GM12892 (cell line): ENCODE measurements around the gene PTPN14.

Experiments
- DNase-seq: peaks from one replicate; pipeline ENCODE4 v3.0.0; 2011; ENCODE audit not compliant: insufficient read length
- FAIRE-seq: peaks from 2 replicates; lab custom pipeline; 2011; peaks lifted over from hg19 to GRCh38; lab: Jason Lieb, UNC
- POLR2A ChIP-seq: IDR thresholded peaks from 2 replicates; pipeline ENCODE4 v1.6.1; 2011; ENCODE audit warnings: low read depth, low read length, control low read depth
- POLR2AphosphoS5 ChIP-seq: IDR thresholded peaks from 2 replicates; pipeline ENCODE4 v1.6.1; 2011; ENCODE audit warnings: low read depth, low read length, control low read depth
- TAF1 ChIP-seq: IDR thresholded peaks from 2 replicates; pipeline ENCODE4 v1.6.1; 2011; ENCODE audit warnings: low read depth, mild to moderate bottlenecking, control low read depth, low read length, borderline replicate concordance

Gene PTPN14

DNA sequence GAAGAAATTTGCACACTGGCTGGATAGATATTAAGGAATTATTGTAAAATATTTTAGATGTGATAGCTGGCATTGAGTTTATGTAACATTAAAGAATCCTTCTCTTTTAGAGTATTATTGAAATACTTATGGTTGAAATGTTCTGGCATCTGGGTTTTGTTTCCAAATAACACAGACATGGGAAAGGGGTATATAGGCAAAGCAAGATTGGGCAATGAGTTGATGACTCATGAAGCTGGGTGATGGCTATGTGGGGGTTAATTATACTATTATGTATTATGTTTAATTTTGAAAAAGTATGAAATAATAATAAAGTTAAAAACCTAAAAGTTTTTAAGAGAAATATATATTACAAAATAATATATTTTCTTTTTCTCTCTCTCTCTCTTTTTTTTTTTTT lies 12.5 kb upstream of the PTPN14 start:
- FAIRE-seq (no peak), DNase-seq (no peak)

DNA sequence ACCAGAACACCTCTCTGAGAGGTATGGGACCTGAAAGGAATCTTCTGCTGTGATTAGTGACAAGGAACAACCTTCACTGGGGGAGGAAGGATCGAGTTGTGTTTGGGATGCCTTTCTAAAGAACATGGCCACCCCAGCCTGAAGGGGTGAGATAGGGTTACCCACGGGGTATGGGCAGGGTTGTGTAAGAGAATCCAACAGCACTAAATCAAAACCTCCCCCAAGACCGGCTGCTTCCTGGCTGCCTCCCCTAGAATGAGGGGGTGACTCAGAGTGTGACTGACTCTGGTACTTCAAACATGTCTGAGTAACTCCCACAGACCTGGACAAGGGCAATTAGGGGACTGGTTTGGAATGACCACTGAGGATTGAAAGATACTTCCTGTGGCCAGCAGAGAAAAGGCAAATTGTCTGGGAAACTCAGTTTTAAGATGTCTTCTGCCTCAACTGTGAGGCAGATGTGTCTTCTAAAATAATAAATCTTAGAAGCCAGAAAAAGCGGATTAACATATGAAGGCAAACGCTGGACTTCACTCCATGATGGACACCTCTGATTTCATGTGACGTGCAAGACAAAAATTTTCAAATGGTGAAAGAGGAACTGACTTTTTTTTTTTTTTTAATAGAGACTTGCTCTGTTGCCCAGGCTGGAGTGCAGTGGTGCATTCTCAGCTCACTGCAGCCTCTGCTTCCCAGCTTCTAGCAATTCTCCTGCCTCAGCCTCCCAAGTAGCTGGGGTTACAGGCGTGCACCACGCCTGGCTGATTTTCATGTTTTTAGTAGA lies 6.7 kb upstream of the PTPN14 start:
- FAIRE-seq (no peak), DNase-seq (no peak)
- TF ChIP-seq TAF1 (no peak), POLR2AphosphoS5 (no peak)

More for the DNA sequence above, 12.5 kb upstream of the PTPN14 start:
- no peak for TF ChIP-seq POLR2A
- TF ChIP-seq TAF1 = no peak
- no peak for TF ChIP-seq POLR2AphosphoS5

DNA sequence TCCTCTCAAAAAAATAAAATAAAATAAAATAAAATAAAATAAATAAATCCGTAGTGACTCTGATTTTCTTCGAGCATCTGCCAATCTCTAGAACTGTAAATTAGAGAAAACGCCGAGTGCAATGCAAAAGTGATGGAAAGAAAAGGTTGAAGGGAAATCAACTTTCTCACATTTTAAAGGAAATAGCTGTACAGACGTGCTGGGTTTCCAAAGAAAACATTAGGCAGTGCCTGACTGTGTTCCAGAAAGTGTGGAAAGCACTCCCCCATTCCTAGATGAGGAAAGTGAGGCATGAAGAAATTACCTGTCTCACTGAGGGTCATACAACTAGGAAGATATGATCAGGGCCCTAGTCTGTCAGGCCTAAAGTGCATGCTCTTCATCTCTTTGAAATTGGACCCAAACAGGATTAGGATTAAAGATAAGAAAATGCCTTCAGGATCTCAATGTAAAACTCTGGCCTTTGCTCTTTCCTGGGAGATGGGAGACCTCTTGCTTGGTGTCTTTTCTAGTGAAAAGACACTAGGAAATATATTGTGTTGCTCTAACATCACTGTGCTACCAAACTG lies 1.8 kb upstream of the PTPN14 start:
- FAIRE-seq = no peak
- TF ChIP-seq POLR2AphosphoS5 = no peak
- TF ChIP-seq TAF1 = no peak
- no peak for TF ChIP-seq POLR2A
- no peak for DNase-seq

- DNase-seq (no peak), FAIRE-seq (no peak)
Measured at GRCh38 chr1:214552174-214552608, 789 bp upstream of the PTPN14 start.

DNA sequence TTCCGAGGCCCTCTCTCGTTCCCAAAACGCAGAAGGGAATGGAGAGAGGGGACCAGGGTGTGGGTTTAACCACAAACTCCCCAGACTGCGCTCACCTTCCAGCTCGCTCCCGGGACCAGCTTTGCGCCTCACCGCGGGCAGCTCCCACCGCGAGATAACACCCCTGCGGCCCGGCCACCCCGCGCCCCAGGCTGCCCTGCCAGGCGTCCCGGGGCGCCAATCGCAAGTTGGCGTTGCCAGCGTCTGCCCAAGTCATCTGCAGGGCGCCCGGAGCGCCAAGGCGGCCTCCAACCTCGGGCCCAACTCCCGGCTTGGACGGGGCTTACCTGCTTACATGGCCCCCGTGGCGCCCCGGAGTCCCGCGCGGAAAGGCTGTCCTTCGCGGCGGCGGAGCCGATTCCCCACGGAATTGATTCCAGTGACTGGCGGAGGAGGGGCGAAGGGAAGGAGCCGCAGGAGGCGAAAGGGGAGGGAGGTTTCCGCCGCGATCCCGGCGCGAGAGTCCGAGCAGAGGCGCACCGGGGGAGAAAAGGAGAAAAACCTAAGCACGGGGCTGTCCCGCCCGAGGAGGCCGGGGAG lies 456 bp downstream of the PTPN14 start:
- DNase-seq (no peak), FAIRE-seq (no peak)
- no peak for TF ChIP-seq POLR2AphosphoS5
- TF ChIP-seq POLR2A = no peak
- no peak for TF ChIP-seq TAF1

More at GRCh38 chr1:214552174-214552608, 789 bp upstream of the PTPN14 start:
- TF ChIP-seq TAF1 (no peak), POLR2AphosphoS5 (no peak), POLR2A (no peak)

DNA sequence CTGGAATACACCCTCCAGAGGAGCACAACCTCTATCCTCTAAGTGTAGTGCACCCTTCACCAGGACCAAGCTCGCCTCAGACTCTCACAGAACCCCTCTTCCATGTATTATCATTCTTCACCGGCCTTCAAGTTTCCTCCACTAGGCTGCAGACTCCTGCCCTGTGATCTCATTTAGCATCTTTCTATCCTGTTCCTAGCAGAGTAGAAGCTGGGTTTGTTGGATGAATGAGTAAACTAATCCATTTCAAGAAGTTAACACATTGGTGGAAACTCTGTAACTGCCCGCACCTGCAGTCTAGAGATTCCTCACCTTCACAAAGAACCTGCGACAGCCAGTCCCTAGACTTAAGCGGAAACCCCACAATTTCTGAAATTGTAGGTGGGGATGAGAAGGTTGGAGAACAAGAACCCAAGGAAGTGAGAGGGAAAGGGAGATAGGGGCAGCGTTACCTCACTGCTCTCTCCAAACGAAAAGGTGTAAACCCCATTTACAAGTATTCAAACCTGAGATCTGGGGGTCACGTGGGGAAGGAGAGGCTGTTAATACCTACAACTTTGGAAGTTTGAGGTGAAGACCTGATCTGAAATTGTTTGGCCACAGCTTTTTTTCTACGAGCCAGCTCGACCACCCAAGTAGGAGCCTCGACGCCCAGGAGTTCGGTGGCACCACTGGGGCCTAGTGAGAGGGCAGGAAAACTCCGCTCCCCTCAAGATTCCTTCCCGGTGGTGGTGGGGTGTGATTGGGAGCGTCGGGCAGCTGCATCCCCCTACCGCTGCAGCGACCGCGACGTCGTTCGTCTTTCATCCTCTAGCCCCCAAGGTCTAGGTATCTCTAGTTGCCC lies 1.2 kb downstream of the PTPN14 start:
- DNase-seq (no peak), FAIRE-seq (no peak)
- TF ChIP-seq POLR2A (no peak), TAF1 (no peak), POLR2AphosphoS5 (no peak)

DNA sequence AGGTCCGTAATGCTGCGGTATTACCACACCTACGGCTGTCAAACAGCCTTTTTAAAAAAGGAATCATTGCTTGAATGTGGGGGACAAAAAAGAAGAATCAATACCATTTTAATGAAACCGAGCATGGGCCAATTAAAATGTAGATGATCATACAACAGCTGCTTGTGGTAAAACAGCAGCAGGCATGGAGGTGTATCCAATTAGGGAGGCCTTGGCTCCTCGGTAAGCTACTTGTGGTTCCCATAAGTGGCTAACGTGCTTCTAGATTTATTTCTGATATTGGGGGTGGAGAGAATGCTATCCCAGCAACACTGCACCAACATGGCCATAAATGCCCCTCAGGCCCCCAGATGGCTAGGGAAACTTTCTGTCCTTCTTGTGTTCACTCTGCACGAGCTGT lies 1.8 kb downstream of the PTPN14 start:
- DNase-seq = no peak
- TF ChIP-seq POLR2A = no peak
- no peak for TF ChIP-seq TAF1
- no peak for TF ChIP-seq POLR2AphosphoS5
- no peak for FAIRE-seq

DNA sequence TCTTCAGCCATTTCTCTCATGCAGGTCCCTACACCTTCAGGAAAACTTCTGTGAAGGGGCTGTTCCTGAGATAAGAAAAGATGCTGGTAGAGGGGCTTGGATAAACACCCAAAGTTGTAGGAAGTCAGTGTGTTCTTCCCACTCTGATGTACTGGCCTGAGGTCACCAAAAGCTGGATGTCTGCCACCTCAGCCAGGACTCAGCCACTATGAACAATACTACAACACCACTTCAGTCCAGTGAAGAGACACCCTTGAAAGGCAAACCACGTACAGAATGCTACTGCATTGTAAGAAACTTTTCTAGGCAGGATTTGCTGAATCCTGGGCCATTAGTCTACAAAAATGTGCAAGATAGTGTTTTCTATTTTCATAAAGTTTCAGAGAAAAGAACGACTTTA lies 2.4 kb downstream of the PTPN14 start:
- FAIRE-seq (no peak), DNase-seq (no peak)
- TF ChIP-seq POLR2A (no peak), POLR2AphosphoS5 (no peak), TAF1 (no peak)

- FAIRE-seq (no peak), DNase-seq (no peak)
- TF ChIP-seq POLR2A = no peak
- no peak for TF ChIP-seq TAF1
- no peak for TF ChIP-seq POLR2AphosphoS5
Measured at GRCh38 chr1:214548271-214548670, 3.1 kb downstream of the PTPN14 start.

DNA sequence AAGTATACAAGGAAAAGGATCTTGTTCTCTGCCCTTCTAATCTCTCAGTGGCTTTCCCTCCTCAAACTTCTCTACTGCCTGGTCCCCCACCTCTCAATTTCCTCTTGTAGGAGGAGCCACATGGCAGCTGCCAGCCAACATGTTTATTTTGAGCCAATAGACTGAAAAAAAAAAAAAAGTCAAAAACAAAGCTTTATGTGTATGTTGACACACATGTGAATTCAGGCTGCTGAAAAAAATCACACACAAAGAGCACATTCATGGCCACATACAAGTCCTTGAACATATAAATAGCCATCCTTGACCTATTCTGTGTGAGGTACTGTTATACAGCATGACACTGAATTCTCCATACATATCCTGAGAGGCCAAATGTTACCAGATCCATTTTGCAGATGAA lies 3.7 kb downstream of the PTPN14 start:
- TF ChIP-seq TAF1 (no peak), POLR2A (no peak), POLR2AphosphoS5 (no peak)
- DNase-seq (no peak), FAIRE-seq (no peak)
